Mesenchymal stem cell (in vitro differentiated cells and primary cell): ENCODE results near the gene AUTS2.

Experiments
- DNase-seq: peaks from one replicate; pipeline ENCODE4 v3.0.0-alpha.2; 2013
- H2AFZ ChIP-seq: one replicate; pipeline ENCODE4 v1.6.1; 2013; ENCODE audit warnings: low read depth, mild to moderate bottlenecking, control low read depth, inconsistent platforms, low read length, moderate library complexity
- H2AK5ac ChIP-seq: 2 replicates; pipeline ENCODE4 v1.6.1; 2013; ENCODE audit warnings: low read length, moderate library complexity, mild to moderate bottlenecking, inconsistent platforms; ENCODE audit not compliant: severe bottlenecking
- H2BK120ac ChIP-seq: one replicate; pipeline ENCODE4 v1.6.1; 2013; ENCODE audit warnings: low read depth, mild to moderate bottlenecking, inconsistent platforms, low read length, moderate library complexity
- H2BK12ac ChIP-seq, 2 experiments: one replicate each; pipeline ENCODE4 v1.6.1; 2013; ENCODE audit warnings: inconsistent platforms in 2 of 2, low read length in 2 of 2, mild to moderate bottlenecking in 2 of 2, moderate library complexity in 2 of 2, control low read depth in 1 of 2
- H2BK15ac ChIP-seq: one replicate; pipeline ENCODE4 v1.6.1; 2013; ENCODE audit warnings: mild to moderate bottlenecking, low read depth, inconsistent platforms; ENCODE audit not compliant: poor library complexity, severe bottlenecking
- H2BK5ac ChIP-seq: 2 replicates; pipeline ENCODE4 v1.6.1; 2013; ENCODE audit warnings: low read depth, mild to moderate bottlenecking, low read length, control low read depth, inconsistent platforms; ENCODE audit not compliant: poor library complexity, severe bottlenecking
- H3K14ac ChIP-seq, 2 experiments: one replicate each; pipeline ENCODE4 v1.6.1; 2013; ENCODE audit warnings: inconsistent platforms in 2 of 2, low read length in 2 of 2, control low read depth in 1 of 2, mild to moderate bottlenecking in 1 of 2, moderate library complexity in 1 of 2
- H3K18ac ChIP-seq, 2 experiments: one replicate each; pipeline ENCODE4 v1.6.1; 2013; ENCODE audit warnings: inconsistent platforms in 2 of 2, low read length in 2 of 2, control low read depth in 1 of 2, low read depth in 1 of 2, mild to moderate bottlenecking in 1 of 2
- H3K23ac ChIP-seq, 2 experiments: one replicate each; pipeline ENCODE4 v1.6.1; 2013; ENCODE audit warnings: inconsistent platforms in 2 of 2, low read length in 2 of 2, mild to moderate bottlenecking in 2 of 2, moderate library complexity in 2 of 2, control low read depth in 1 of 2
- H3K27ac ChIP-seq: 2 replicates; pipeline ENCODE4 v1.5.1; 2013; ENCODE audit warnings: mild to moderate bottlenecking, moderate library complexity, low read length, control low read depth, inconsistent platforms; ENCODE audit not compliant: poor library complexity, severe bottlenecking
- H3K27me3 ChIP-seq, 2 experiments: 2 replicates each; pipeline versions ENCODE4 v1.6.1 to v1.7.0; 2013; ENCODE audit warnings: low read length in 2 of 2, mild to moderate bottlenecking in 2 of 2, moderate library complexity in 2 of 2, control low read depth in 1 of 2, inconsistent platforms in 1 of 2; ENCODE audit not compliant: control insufficient read depth in 1 of 2, insufficient read depth in 1 of 2
- H3K36me3 ChIP-seq, 2 experiments: 2 replicates each; pipeline versions ENCODE4 v1.6.1 to v1.7.0; 2013; ENCODE audit warnings: low read length in 2 of 2, control low read depth in 1 of 2, inconsistent platforms in 1 of 2, low read depth in 1 of 2, mild to moderate bottlenecking in 1 of 2; ENCODE audit not compliant: insufficient read depth in 2 of 2, control insufficient read depth in 1 of 2
- H3K4ac ChIP-seq, 2 experiments: one replicate each; pipeline ENCODE4 v1.6.1; 2013; ENCODE audit warnings: inconsistent platforms in 2 of 2, low read length in 2 of 2, mild to moderate bottlenecking in 2 of 2, moderate library complexity in 2 of 2, control low read depth in 1 of 2, low read depth in 1 of 2
- H3K4me1 ChIP-seq: 2 replicates; pipeline ENCODE4 v1.6.1; 2013; ENCODE audit warnings: low read depth, low read length, control low read depth; ENCODE audit not compliant: control insufficient read depth, insufficient read depth
- H3K4me2 ChIP-seq: 2 replicates; pipeline ENCODE4 v1.6.1; 2013; ENCODE audit warnings: low read length, mild to moderate bottlenecking, inconsistent platforms; ENCODE audit not compliant: poor library complexity, severe bottlenecking
- H3K4me3 ChIP-seq, 2 experiments: 2 replicates each; pipeline versions ENCODE4 v1.5.1 to v1.7.0; 2013; ENCODE audit warnings: low read length in 2 of 2, mild to moderate bottlenecking in 2 of 2, control low read depth in 1 of 2, low read depth in 1 of 2; ENCODE audit not compliant: insufficient read depth in 1 of 2
- H3K79me1 ChIP-seq: replicated peaks from 2 replicates; pipeline ENCODE4 v1.6.1; 2013; ENCODE audit warnings: mild to moderate bottlenecking, control low read depth, low read length, inconsistent platforms; ENCODE audit not compliant: poor library complexity, severe bottlenecking
- H3K9ac ChIP-seq: 2 replicates; pipeline ENCODE4 v1.7.0; 2013; ENCODE audit warnings: mild to moderate bottlenecking, low read length, moderate library complexity
- H3K9me3 ChIP-seq: 2 replicates; pipeline ENCODE4 v1.7.0; 2013; ENCODE audit warnings: mild to moderate bottlenecking, low read length; ENCODE audit not compliant: control insufficient read depth
- H4K8ac ChIP-seq: one replicate; pipeline ENCODE4 v1.6.1; 2013; ENCODE audit warnings: inconsistent platforms, mild to moderate bottlenecking, low read length, moderate library complexity
- H4K91ac ChIP-seq: one replicate; pipeline ENCODE4 v1.6.1; 2013; ENCODE audit warnings: mild to moderate bottlenecking, low read length, inconsistent platforms
- WGBS: methylation state at CpG from one replicate; pipeline ENCODE4 v1.1.7; 2013; ENCODE audit warnings: mixed read lengths; 5-methylcytosine and 5-hydroxymethylcytosine counted together

AUTS2 gene

DNA sequence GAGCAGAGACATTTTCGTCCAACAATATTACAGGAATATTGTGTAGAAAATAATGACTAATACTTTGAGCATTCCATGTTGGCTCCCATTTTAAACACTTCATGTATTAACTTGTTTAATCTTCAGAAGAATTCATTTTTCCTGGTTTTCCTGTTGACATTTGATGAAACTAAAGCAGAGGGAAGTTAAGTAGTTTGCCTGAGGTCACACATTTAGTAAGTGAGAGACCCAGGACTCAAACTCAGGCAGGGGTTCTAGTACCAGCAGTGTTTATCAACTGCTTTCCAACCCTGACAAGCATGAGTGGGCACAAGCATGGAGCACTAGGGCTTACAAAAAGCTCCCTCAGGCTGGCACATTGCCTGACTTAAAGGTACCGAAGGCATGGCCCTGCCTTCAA lies 719.1 kb downstream of the AUTS2 start:
- Histone ChIP-seq H3K4me3 (no peak overlapping the region), H4K8ac (no peak overlapping the region), H3K4me2 (no peak overlapping the region), H3K9ac (no peak overlapping the region), H2BK12ac (peak overlapping the region in 1 of 2 experiments; percentile 4), H3K4me1 (peaks cover 9% of the 10 kb centered on the region), H4K91ac (no peak overlapping the region), H3K36me3 (no peaks in the 10 kb centered on the region), H2AK5ac (no peak overlapping the region), H3K9me3 (no peaks in the 10 kb centered on the region), H3K18ac (no peak overlapping the region), H2BK120ac (no peak overlapping the region), H3K27me3 (no peaks in the 10 kb centered on the region), H2AFZ (no peak overlapping the region), H3K79me1 (no peaks in the 10 kb centered on the region), H3K27ac (no peak overlapping the region), H2BK15ac (no peak overlapping the region), H3K4ac (no peak overlapping the region), H3K23ac (no peak overlapping the region), H3K14ac (no peak overlapping the region), H2BK5ac (no peak overlapping the region)
- WGBS, result 92% methylated on average over 1 of the region's 2 CpGs
- DNase-seq, result peak; percentile 10

DNA sequence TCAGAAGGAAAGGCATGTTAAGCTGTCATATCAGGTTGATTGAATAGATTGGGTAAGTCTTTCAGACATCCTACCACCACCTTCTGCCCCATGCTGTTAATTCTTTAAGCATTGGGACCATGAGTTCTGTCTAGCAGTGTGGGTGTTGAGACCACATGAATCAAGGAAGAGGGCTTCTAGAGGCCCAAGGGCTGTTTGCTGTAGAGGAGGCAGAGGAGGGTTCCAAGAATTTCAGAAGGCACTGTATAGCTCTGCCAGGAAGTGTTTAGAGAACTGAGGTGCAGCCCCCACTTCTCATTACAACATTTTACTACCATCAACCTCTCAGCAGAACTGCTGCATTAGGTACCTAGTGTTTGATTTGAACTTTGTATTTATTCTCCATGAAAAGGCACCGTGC lies 720.2 kb downstream of the AUTS2 start:
- H3K23ac ChIP-seq, result no peak overlapping the region
- no peak overlapping the region for H3K18ac ChIP-seq
- H3K27me3 ChIP-seq, result no peaks in the 10 kb centered on the region
- H2BK120ac ChIP-seq, result no peak overlapping the region
- H3K9me3 ChIP-seq, result no peaks in the 10 kb centered on the region
- no peak overlapping the region for H2AFZ ChIP-seq
- H3K4me1 ChIP-seq, result peaks cover 8% of the 10 kb centered on the region
- H4K91ac ChIP-seq, result no peak overlapping the region
- no peak overlapping the region for H3K9ac ChIP-seq
- no peak overlapping the region for H2BK5ac ChIP-seq
- no peak overlapping the region for H2BK15ac ChIP-seq
- no peak overlapping the region for H3K14ac ChIP-seq
- no peak overlapping the region for H2BK12ac ChIP-seq
- H2AK5ac ChIP-seq, result no peak overlapping the region
- H3K4ac ChIP-seq, result no peak overlapping the region
- no peak overlapping the region for H3K4me2 ChIP-seq
- no peak overlapping the region for H4K8ac ChIP-seq
- DNase-seq, result no peak
- H3K79me1 ChIP-seq, result no peaks in the 10 kb centered on the region
- H3K4me3 ChIP-seq, result no peak overlapping the region
- no peaks in the 10 kb centered on the region for H3K36me3 ChIP-seq
- 100% methylated on average over 1 of the region's 1 CpG for WGBS
- H3K27ac ChIP-seq, result no peak overlapping the region

DNA sequence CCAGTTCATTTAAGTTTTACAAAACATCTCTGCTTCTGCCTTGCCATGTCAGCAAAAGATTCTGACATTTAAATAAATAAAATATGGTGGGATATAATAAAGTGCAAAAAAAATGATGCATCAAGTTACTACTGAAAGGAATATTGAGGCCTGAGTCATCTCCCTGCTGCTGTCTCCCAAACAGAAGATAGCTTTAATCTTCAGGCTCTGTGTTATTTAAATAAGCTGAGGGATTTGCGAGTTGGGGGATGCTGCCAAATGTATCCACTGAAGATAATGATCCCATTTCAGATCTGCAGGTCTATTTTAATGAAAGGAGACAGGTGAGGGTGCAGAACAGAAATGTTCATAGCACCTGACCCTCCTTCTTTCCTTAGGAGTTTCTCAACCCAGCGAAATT lies 720.8 kb downstream of the AUTS2 start:
- Histone ChIP-seq H3K4me1 (peaks cover 8% of the 10 kb centered on the region), H2AK5ac (no peak overlapping the region), H3K18ac (no peak overlapping the region), H2BK120ac (no peak overlapping the region), H3K23ac (no peak overlapping the region), H3K79me1 (no peaks in the 10 kb centered on the region), H3K4me2 (no peak overlapping the region), H3K27me3 (no peaks in the 10 kb centered on the region), H2BK5ac (no peak overlapping the region), H2BK12ac (no peak overlapping the region), H3K9ac (no peak overlapping the region), H3K14ac (no peak overlapping the region), H4K8ac (no peak overlapping the region), H3K4ac (no peak overlapping the region), H2BK15ac (no peak overlapping the region), H2AFZ (no peak overlapping the region), H3K9me3 (no peaks in the 10 kb centered on the region), H3K4me3 (no peak overlapping the region), H3K27ac (no peak overlapping the region), H4K91ac (no peak overlapping the region), H3K36me3 (no peaks in the 10 kb centered on the region)
- DNase-seq, result no peak
- WGBS, result 74% methylated on average over 2 of the region's 2 CpGs

DNA sequence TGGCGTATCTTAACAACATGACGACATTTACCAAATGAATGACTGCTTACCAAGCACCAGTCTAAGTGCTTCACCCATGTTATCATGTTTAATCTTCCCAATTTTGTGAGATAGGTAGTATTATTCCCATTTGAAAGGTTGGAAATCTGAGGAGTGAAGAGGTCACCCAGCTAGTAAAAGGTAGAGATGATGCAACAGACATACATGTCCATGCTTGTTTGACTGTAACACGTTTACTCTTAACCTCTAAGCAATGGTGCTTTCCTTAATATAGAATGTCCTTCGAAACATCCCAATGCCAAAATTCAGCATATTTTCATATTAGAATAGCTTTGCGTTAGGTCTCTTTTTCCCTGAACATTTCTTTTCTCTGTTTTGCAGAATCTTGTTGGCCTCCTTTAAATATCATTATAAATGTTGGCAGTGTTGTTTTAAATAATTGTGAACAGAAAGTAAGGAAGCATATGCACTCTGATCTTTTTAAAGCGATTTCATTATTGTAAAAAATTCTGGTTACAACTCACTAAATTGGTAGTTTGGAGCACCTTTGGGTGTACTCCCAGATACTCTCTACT lies 722.8 kb downstream of the AUTS2 start:
- Histone ChIP-seq H2AK5ac (no peak overlapping the region), H3K4me2 (no peak overlapping the region), H2BK5ac (no peak overlapping the region), H3K23ac (no peak overlapping the region), H3K4ac (no peak overlapping the region), H3K27me3 (no peaks in the 10 kb centered on the region), H3K14ac (no peak overlapping the region), H2BK15ac (no peak overlapping the region), H3K36me3 (no peaks in the 10 kb centered on the region), H2BK12ac (no peak overlapping the region), H4K91ac (no peak overlapping the region), H3K9me3 (no peaks in the 10 kb centered on the region), H3K4me1 (peaks cover 14% of the 10 kb centered on the region), H3K9ac (no peak overlapping the region), H4K8ac (no peak overlapping the region), H3K18ac (no peak overlapping the region), H3K4me3 (no peak overlapping the region), H2AFZ (no peak overlapping the region), H2BK120ac (no peak overlapping the region), H3K79me1 (no peaks in the 10 kb centered on the region), H3K27ac (no peak overlapping the region)
- 92% methylated on average over 5 of the region's 6 CpGs for WGBS
- no peak for DNase-seq
